Mesodermal cell (in vitro differentiated cells): ENCODE data around the gene MBD3L2.

Source experiments
- H3K27ac ChIP-seq: 2 replicates; pipeline ENCODE4 v1.7.0; 2013; ENCODE audit warnings: mild to moderate bottlenecking, low read depth, low read length, moderate library complexity; ENCODE audit not compliant: severe bottlenecking
- H3K36me3 ChIP-seq: 2 replicates; pipeline ENCODE4 v1.7.1; 2013; ENCODE audit warnings: mild to moderate bottlenecking, low read length, moderate library complexity; ENCODE audit not compliant: control insufficient read depth, insufficient read depth
- H3K4me1 ChIP-seq: one replicate; pipeline ENCODE4 v1.7.1; 2013; ENCODE audit warnings: mild to moderate bottlenecking, low read length; ENCODE audit not compliant: insufficient read depth, control insufficient read depth, poor library complexity, severe bottlenecking
- H3K4me3 ChIP-seq: 2 replicates; pipeline ENCODE4 v1.7.0; 2013; ENCODE audit warnings: low read length, control low read depth, mild to moderate bottlenecking; ENCODE audit not compliant: insufficient read depth, poor library complexity, severe bottlenecking; ENCODE audit errors: extremely low read depth
- H3K9me3 ChIP-seq: 2 replicates; pipeline ENCODE4 v1.7.1; 2013; ENCODE audit warnings: mild to moderate bottlenecking, low read length, moderate library complexity; ENCODE audit not compliant: control insufficient read depth
- WGBS, 2 experiments: methylation state at CpG; one replicate each; pipeline ENCODE4 v1.1.5; 2013; ENCODE audit warnings: missing lambda C conversion rate in 2 of 2; ENCODE audit not compliant: insufficient coverage in 2 of 2; 5-methylcytosine and 5-hydroxymethylcytosine counted together

MBD3L2 gene

GRCh38 chr19:7076151-7076550 is 27.0 kb downstream of the MBD3L2 start:
- Histone ChIP-seq H3K4me3 (no peak overlapping the region), H3K36me3 (peaks cover 98% of the 10 kb centered on the region), H3K27ac (no peak overlapping the region), H3K4me1 (no peaks in the 10 kb centered on the region), H3K9me3 (peaks cover 43% of the 10 kb centered on the region)
- 93 to 94% methylated on average over 4 to 5 of the region's 6 CpGs for WGBS, 2 experiments

DNA sequence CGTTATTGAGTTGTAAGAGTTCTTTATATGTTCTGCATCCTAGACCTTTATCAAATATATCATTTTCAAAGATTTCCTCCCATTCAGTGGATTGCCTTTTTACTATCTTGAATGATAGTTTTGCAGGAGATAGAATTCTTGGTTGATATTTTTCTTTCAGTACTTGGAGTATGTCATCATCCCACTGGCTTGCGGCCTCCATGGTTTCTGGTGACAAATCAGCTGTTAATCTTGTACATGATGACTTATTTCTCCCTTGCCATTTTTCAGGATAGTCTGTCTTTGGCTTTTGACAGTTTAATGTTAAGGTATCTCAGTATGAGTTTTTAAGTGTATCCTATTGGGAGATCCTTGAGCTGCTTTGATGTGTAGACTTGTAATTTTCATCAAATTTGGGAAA is 28.9 kb downstream of the MBD3L2 start:
- H3K27ac ChIP-seq: no peak overlapping the region
- H3K4me3 ChIP-seq: no peak overlapping the region
- H3K4me1 ChIP-seq: no peaks in the 10 kb centered on the region
- 100% methylated on average over 1 of the region's 2 CpGs; no CpG with 5 or more reads in 1 of the 2 experiments for WGBS, 2 experiments
- H3K9me3 ChIP-seq: peaks cover 61% of the 10 kb centered on the region
- peaks cover 100% of the 10 kb centered on the region for H3K36me3 ChIP-seq

DNA sequence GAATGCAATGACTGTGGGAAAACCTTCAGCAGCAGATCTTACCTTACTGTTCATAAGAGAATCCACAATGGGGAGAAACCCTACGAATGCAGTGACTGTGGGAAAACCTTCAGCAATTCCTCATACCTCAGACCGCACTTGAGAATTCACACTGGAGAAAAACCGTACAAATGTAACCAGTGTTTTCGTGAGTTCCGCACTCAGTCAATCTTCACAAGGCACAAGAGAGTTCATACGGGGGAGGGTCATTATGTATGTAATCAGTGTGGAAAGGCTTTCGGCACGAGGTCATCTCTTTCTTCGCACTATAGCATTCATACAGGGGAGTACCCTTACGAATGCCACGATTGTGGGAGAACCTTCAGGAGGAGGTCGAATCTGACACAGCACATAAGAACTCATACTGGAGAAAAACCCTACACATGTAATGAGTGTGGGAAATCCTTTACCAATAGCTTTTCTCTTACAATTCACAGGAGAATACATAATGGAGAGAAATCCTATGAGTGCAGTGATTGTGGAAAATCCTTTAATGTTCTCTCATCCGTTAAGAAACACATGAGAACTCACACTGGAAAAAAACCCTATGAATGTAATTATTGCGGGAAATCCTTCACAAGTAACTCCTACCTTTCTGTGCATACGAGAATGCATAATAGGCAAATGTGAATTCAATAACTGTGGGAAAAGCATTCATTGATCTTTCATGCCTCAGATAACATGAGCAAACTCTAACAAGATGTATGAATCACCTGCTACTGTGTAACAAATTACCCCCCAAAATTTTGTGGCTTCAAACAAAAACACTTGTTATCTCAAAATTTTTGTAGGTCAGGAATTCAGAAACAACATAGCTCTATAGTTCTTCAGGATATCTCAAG is 34.2 kb downstream of the MBD3L2 start:
- WGBS, 2 experiments: 95 to 98% methylated on average over 6 to 11 of the region's 15 CpGs
- no peak overlapping the region for H3K4me3 ChIP-seq

GRCh38 chr19:7088999-7089398 is 39.9 kb downstream of the MBD3L2 start:
- no peak overlapping the region for H3K4me3 ChIP-seq
- H3K4me1 ChIP-seq: no peaks in the 10 kb centered on the region
- 86 to 95% methylated on average over 6 of the region's 6 CpGs for WGBS, 2 experiments
- no peak overlapping the region for H3K27ac ChIP-seq
- peaks cover 53% of the 10 kb centered on the region for H3K9me3 ChIP-seq
- peaks cover 50% of the 10 kb centered on the region for H3K36me3 ChIP-seq

More for the DNA sequence above, 34.2 kb downstream of the MBD3L2 start:
- Histone ChIP-seq H3K27ac (no peak overlapping the region), H3K4me1 (no peaks in the 10 kb centered on the region), H3K9me3 (peaks cover 84% of the 10 kb centered on the region), H3K36me3 (peaks cover 77% of the 10 kb centered on the region)

DNA sequence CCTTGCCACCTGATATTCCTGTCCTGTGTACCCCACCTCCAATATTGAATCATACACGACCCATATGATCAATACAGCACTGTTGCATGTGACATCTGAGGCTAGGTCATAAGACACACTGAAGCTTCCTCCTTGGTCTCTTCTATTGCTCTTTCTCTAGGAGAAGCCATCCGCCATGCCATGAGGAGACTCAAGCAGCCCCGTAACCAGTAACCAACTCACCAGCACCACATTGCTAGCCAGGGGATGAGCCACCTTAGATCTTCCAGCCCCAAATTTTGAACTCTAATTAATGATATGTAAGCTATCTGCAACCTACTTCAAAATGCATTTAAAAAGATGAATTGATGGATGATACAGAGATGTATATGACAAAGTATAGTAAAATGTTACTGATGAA is 49.0 kb downstream of the MBD3L2 start:
- Histone ChIP-seq H3K9me3 (peaks cover 35% of the 10 kb centered on the region), H3K27ac (no peak overlapping the region), H3K4me1 (peaks cover 4% of the 10 kb centered on the region), H3K36me3 (no peaks in the 10 kb centered on the region), H3K4me3 (peak overlapping the region; percentile 59)
- 92 to 100% methylated on average over 1 to 3 of the region's 3 CpGs for WGBS, 2 experiments

DNA sequence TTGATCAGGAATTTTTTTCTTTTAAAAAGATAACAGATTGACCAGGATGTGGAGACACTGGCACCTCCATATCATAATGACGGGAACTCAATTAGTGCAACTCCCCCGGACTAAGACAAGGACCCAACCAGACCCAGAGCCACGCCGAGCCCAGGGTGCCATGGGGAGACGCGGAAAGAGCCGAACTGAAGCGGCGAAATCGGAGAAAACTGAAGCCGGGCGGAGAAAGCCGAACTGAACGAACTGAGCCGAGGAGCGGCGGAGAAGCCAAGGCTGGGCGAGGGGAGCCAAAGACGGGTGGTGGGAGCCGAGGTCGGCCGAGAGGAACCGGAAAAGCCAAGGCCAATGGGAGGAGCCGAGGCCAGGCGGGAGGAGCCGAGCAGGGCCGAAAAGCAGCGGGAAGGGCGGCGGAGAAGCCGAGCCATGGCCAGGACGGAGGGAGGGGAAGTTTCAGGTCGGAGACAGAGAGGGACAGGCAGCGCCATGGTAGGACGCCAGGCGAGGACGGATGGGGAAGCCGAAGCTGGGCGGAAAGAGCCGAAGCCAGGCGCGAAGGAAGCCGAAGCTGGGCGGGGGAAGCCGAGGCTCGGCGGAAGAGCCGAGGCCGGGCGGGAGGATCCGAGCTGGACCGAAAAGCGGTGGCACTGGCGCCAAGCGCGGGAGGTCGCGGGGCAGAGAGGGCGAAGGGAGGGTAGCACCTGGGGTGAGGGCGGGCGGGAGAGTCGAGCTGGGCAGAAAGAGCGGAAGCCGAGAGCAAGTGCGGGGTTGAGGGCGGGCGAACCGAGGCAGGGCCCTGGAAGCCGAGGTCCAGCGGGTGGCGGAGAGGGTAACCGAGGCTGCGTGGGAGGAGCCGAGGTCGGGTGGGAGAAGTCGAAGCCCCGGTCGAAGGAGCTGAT is 49.8 kb downstream of the MBD3L2 start:
- H3K4me3 ChIP-seq: peak overlapping the region; percentile 59
- no peaks in the 10 kb centered on the region for H3K36me3 ChIP-seq
- 0 to 1% methylated on average over 74 to 76 of the region's 78 CpGs for WGBS, 2 experiments
- peaks cover 32% of the 10 kb centered on the region for H3K9me3 ChIP-seq
- peak overlapping the region; percentile 82 for H3K27ac ChIP-seq
- H3K4me1 ChIP-seq: peaks cover 4% of the 10 kb centered on the region

GRCh38 chr19:7099597-7099921 is 50.4 kb downstream of the MBD3L2 start:
- Histone ChIP-seq H3K9me3 (peaks cover 27% of the 10 kb centered on the region), H3K27ac (peak overlapping the region; percentile 82), H3K4me3 (peak overlapping the region; percentile 59), H3K36me3 (no peaks in the 10 kb centered on the region), H3K4me1 (peaks cover 4% of the 10 kb centered on the region)
- 0 to 2% methylated on average over 5 to 6 of the region's 9 CpGs for WGBS, 2 experiments
